SK-N-SH (cell line): Measurements from ENCODE around the gene TPGS1. TPM values are rescaled to one million over a fixed set of nuclear protein-coding genes. Genes with fewer than 3 reads are reported as not detected.
A peak's percentile ranks its signal among the peaks of the same experiment; 100 is the strongest.

Experiments
- CTCF ChIA-PET: fragments of 300-600, 350-600 bp; formaldehyde crosslinking; extraction: SDS; loops from one replicate; lab custom pipeline; 2021; lab: Yijun Ruan, JAX
- POLR2A ChIA-PET: fragments of 350-600 bp; sonication (Branson Sonifier 250); formaldehyde crosslinking; extraction: SDS; loops from one replicate; lab custom pipeline; 2020; ENCODE audit warnings: antibody characterized with exemption, inconsistent platforms; lab: Yijun Ruan, JAX
- DNase-seq: peaks from one replicate; pipeline ENCODE4 v3.0.0; 2012
- H2AFZ ChIP-seq: fragments of 200-600 bp; sonication (generic); 2 replicates; pipeline ENCODE4 v1.8.1; 2016; ENCODE audit warnings: antibody characterized with exemption, mild to moderate bottlenecking, low read depth
- H3F3A ChIP-seq: fragments of 200-600 bp; sonication (generic); replicated peaks from 2 replicates; pipeline ENCODE3; 2016; ENCODE audit warnings: antibody characterized with exemption, mild to moderate bottlenecking; ENCODE audit not compliant: insufficient read depth
- H3K27ac ChIP-seq, 2 experiments: fragments of 200-500 bp in 1 of 2; fragments of 200-600 bp in 1 of 2; sonication (Bioruptor generic) in 1 of 2; sonication (generic), shearing (Covaris generic) in 1 of 2; 2 replicates each; pipeline versions ENCODE4 v1.5.1 to v1.6.1; 2014 to 2016; ENCODE audit warnings: low read depth in 2 of 2, inconsistent platforms in 1 of 2, low read length in 1 of 2, mild to moderate bottlenecking in 1 of 2, mixed read lengths in 1 of 2
- H3K27me3 ChIP-seq: fragments of 200-600 bp; sonication (generic), shearing (Covaris generic); 2 replicates; pipeline ENCODE4 v1.6.1; 2016; ENCODE audit warnings: mixed run types; ENCODE audit not compliant: insufficient read depth
- H3K36me3 ChIP-seq, 2 experiments: fragments of 200-500 bp in 1 of 2; fragments of 200-600 bp in 1 of 2; sonication (Bioruptor generic) in 1 of 2; sonication (generic) in 1 of 2; replicated peaks in 1 of 2; 2 replicates each; pipeline versions ENCODE3 to v1.5.1; 2014 to 2016; ENCODE audit warnings: low read length in 1 of 2, mild to moderate bottlenecking in 1 of 2; ENCODE audit not compliant: insufficient read depth in 2 of 2, control insufficient read depth in 1 of 2
- H3K4me1 ChIP-seq, 2 experiments: fragments of 200-500 bp in 1 of 2; fragments of 200-600 bp in 1 of 2; sonication (Bioruptor generic) in 1 of 2; sonication (generic), shearing (Covaris generic) in 1 of 2; 2 replicates each; pipeline versions ENCODE4 v1.5.1 to v1.6.1; 2014 to 2016; ENCODE audit warnings: low read depth in 1 of 2, low read length in 1 of 2, mixed run types in 1 of 2; ENCODE audit not compliant: insufficient read depth in 2 of 2, control insufficient read depth in 1 of 2
- H3K4me2 ChIP-seq: fragments of 200-600 bp; sonication (generic), shearing (Covaris generic); 2 replicates; pipeline ENCODE4 v1.6.1; 2017; ENCODE audit warnings: mixed run types
- H3K4me3 ChIP-seq, 2 experiments: fragments of 200-500 bp in 1 of 2; fragments of 200-600 bp in 1 of 2; sonication (Bioruptor generic) in 1 of 2; sonication (generic), shearing (Covaris generic) in 1 of 2; 2 replicates each; pipeline versions ENCODE4 v1.5.1 to v1.8.1; 2014 to 2016; ENCODE audit warnings: low read depth in 2 of 2, inconsistent platforms in 1 of 2, low read length in 1 of 2, mild to moderate bottlenecking in 1 of 2, mixed read lengths in 1 of 2, moderate library complexity in 1 of 2
- H3K79me2 ChIP-seq: fragments of 200-600 bp; sonication (generic); 2 replicates; pipeline ENCODE4 v1.8.1; 2017; ENCODE audit warnings: mild to moderate bottlenecking; ENCODE audit not compliant: insufficient read depth
- H3K9ac ChIP-seq: fragments of 200-600 bp; sonication (generic); 2 replicates; pipeline ENCODE4 v1.6.1; 2017; ENCODE audit warnings: mixed run types
- H3K9me2 ChIP-seq: fragments of 200-600 bp; sonication (generic); 2 replicates; pipeline ENCODE4 v1.6.1; 2017; ENCODE audit warnings: mixed run types
- H3K9me3 ChIP-seq: fragments of 200-600 bp; sonication (generic); 2 replicates; pipeline ENCODE4 v1.6.1; 2017; ENCODE audit warnings: mixed run types, mild to moderate bottlenecking, moderate library complexity
- H4K20me1 ChIP-seq: fragments of 200-600 bp; sonication (generic); 2 replicates; pipeline ENCODE4 v1.6.1; 2017; ENCODE audit warnings: mild to moderate bottlenecking, mixed run types; ENCODE audit not compliant: insufficient read depth
- NRF1 ChIP-seq: IDR thresholded peaks from 2 replicates; pipeline ENCODE4 v1.6.1; 2012; ENCODE audit warnings: low read depth, mild to moderate bottlenecking, low read length
- RAD21 ChIP-seq: IDR thresholded peaks from 2 replicates; pipeline ENCODE4 v1.6.1; 2012; ENCODE audit warnings: mild to moderate bottlenecking, low read length
- RCOR1 ChIP-seq: fragments of 150-350 bp; IDR thresholded peaks from 2 replicates; pipeline ENCODE4 v1.6.1; 2017; ENCODE audit warnings: antibody characterized with exemption, low read length
- USF1 ChIP-seq: IDR thresholded peaks from 2 replicates; pipeline ENCODE4 v1.4.0; 2012; ENCODE audit warnings: low read depth, borderline replicate concordance
- WGBS: methylation state at CpG from one replicate; pipeline ENCODE4 v1.1.6; 2017; ENCODE audit warnings: low lambda C conversion rate; 5-methylcytosine and 5-hydroxymethylcytosine counted together
- polyA plus RNA-seq, 3 experiments: library from polyadenylated mRNA; depleted of rRNA; stranded (reverse); fragments of >200 nt; gene quantifications; 2 replicates each; pipeline ENCODE4 v1.2.3, GENCODE V29; 2012

TPGS1 gene
- polyA plus RNA-seq, 1 of the 3 experiments (the other 2 are of a cell fraction), result 31.0 TPM

- Histone ChIP-seq H3K4me1 (peaks cover 0 to 9% of the 10 kb centered on the region in 2 experiments; a peak in 1 of 4 replicates), H3K9me2 (no peaks in the 10 kb centered on the region), H3K4me2 (no peak overlapping the region), H3K27me3 (peaks cover 12% of the 10 kb centered on the region; the same call in 1 of the 2 replicates), H3K4me3 (peak overlapping the region in 1 of 2 experiments; percentile 52; a peak in 2 of 4 replicates), H3K36me3 (no peaks in the 10 kb centered on the region), H3K27ac (peak overlapping the region in 1 of 2 experiments; percentile 28; a peak in 1 of 4 replicates), H3K9me3 (no peaks in the 10 kb centered on the region), H3F3A (no peaks in the 10 kb centered on the region), H4K20me1 (no peaks in the 10 kb centered on the region), H3K79me2 (no peaks in the 10 kb centered on the region), H3K9ac (no peak overlapping the region), H2AFZ (no peak overlapping the region)
- ChIA-PET POLR2A (no interaction called here), CTCF (interaction anchor here (1.0 to 1.8 kb wide), 3 partner anchors 12 to 51 kb away, joined by 3 to 5 read pairs (median 4); partner anchors contain the start of gene MADCAM1)
- TF ChIP-seq NRF1 (peak; percentile 54), USF1 (peak; percentile 69), RAD21 (no peak)
- 1% methylated on average over 15 of the region's 66 CpGs for WGBS
- peak; percentile 98 for DNase-seq
These were observed 47.4 kb upstream of the TPGS1 start for GRCh38 chr19:459724-460511.

- Histone ChIP-seq H3K79me2 (no peaks in the 10 kb centered on the region), H3F3A (no peaks in the 10 kb centered on the region), H3K27me3 (peaks cover 12% of the 10 kb centered on the region; the same call in 1 of the 2 replicates), H4K20me1 (no peaks in the 10 kb centered on the region), H3K4me2 (peak within 1 kb of the TSS; percentile 15; the same call in 1 of the 2 replicates), H3K4me3 (peak within 1 kb of the TSS in 1 of 2 experiments; percentile 52; a peak in 2 of 4 replicates), H3K4me1 (peaks cover 0 to 9% of the 10 kb centered on the region in 2 experiments; a peak in 1 of 4 replicates), H3K9me2 (no peaks in the 10 kb centered on the region), H3K9ac (no peak within 1 kb of the TSS), H3K9me3 (no peaks in the 10 kb centered on the region), H3K27ac (peak within 1 kb of the TSS in 1 of 2 experiments; percentile 58; a peak in 1 of 4 replicates), H3K36me3 (no peaks in the 10 kb centered on the region), H2AFZ (no peak within 1 kb of the TSS)
- WGBS, result 3% methylated on average over 19 of the region's 85 CpGs
- peak; percentile 91 for DNase-seq
- POLR2A ChIA-PET, result no interaction called here
- TF ChIP-seq RCOR1 (no peak), NRF1 (0 out of 2 replicates have a peak, but pooled peaks have one; percentile 9)
- CTCF ChIA-PET, result interaction anchor here (0.7 to 1.8 kb wide), 4 partner anchors 46 to 77 kb away, joined by 3 to 5 read pairs (median 4); partner anchors contain the start of gene TPGS1
These were observed 46.2 kb upstream of the TPGS1 start, which contains the start of gene SHC2 for GRCh38 chr19:460877-461720. Gene SHC2 (minus strand): TSS chr19:461033. CDS start chr19:460996, 37 bp downstream.
